ENCODE measurements around the gene NR2F6.

The NR2F6 gene

GRCh38 chr19:17259934-17260333, 14.2 kb upstream of the NR2F6 start:
- no peaks in the 10 kb centered on the region for H3K36me3 ChIP-seq (replicated peaks; ENCODE audit: insufficient read depth, low read length)
- DNase-seq = no peak
- H3K4me2 ChIP-seq (ENCODE audit: low read depth, low read length) = no peak overlapping the region
- H3K9ac ChIP-seq (ENCODE audit: low read length) = no peak overlapping the region
- no peaks in the 10 kb centered on the region for H3F3A ChIP-seq (ENCODE audit: insufficient read depth, low read length)
- H4K20me1 ChIP-seq (ENCODE audit: insufficient read depth, low read length) = no peaks in the 10 kb centered on the region
- H3K27me3 ChIP-seq (replicated peaks; ENCODE audit: insufficient read depth, low read length) = peaks cover 19% of the 10 kb centered on the region
- H2AFZ ChIP-seq (ENCODE audit: low read length) = no peak overlapping the region
- H3K9me2 ChIP-seq (replicated peaks; ENCODE audit: insufficient read depth, low read length) = no peaks in the 10 kb centered on the region
- TF ChIP-seq EZH2phosphoT487 (IDR thresholded peaks at IDR 0.05; ENCODE audit: low read length) = no peak
- H3K9me3 ChIP-seq (replicated peaks; ENCODE audit: insufficient read depth, low read length) = no peaks in the 10 kb centered on the region
- no peak overlapping the region for H3K4me3 ChIP-seq (ENCODE audit: low read length)
- no peaks in the 10 kb centered on the region for H3K4me1 ChIP-seq (ENCODE audit: low read length)
- no peak overlapping the region for H3K27ac ChIP-seq (ENCODE audit: low read length)
- no peaks in the 10 kb centered on the region for H3K79me2 ChIP-seq (ENCODE audit: low read length)

- no peak overlapping the region for H3K9ac ChIP-seq (ENCODE audit: low read length)
- H3K4me3 ChIP-seq (ENCODE audit: low read length) = no peak overlapping the region
- no peaks in the 10 kb centered on the region for H3K79me2 ChIP-seq (ENCODE audit: low read length)
Observed at GRCh38 chr19:17259118-17259780, 13.5 kb upstream of the NR2F6 start.

GRCh38 chr19:17256130-17256529, 10.4 kb upstream of the NR2F6 start:
- Histone ChIP-seq H3K4me1 (ENCODE audit: low read length) (no peaks in the 10 kb centered on the region), H3K27me3 (replicated peaks; ENCODE audit: insufficient read depth, low read length) (peaks cover 28% of the 10 kb centered on the region), H3K9me3 (replicated peaks; ENCODE audit: insufficient read depth, low read length) (no peaks in the 10 kb centered on the region), H3K9ac (ENCODE audit: low read length) (no peak overlapping the region), H4K20me1 (ENCODE audit: insufficient read depth, low read length) (no peaks in the 10 kb centered on the region), H3K4me2 (ENCODE audit: low read depth, low read length) (no peak overlapping the region), H3K36me3 (replicated peaks; ENCODE audit: insufficient read depth, low read length) (no peaks in the 10 kb centered on the region), H3K27ac (ENCODE audit: low read length) (no peak overlapping the region), H3F3A (ENCODE audit: insufficient read depth, low read length) (no peaks in the 10 kb centered on the region), H3K9me2 (replicated peaks; ENCODE audit: insufficient read depth, low read length) (no peaks in the 10 kb centered on the region), H3K4me3 (ENCODE audit: low read length) (no peak overlapping the region), H2AFZ (ENCODE audit: low read length) (no peak overlapping the region), H3K79me2 (ENCODE audit: low read length) (no peaks in the 10 kb centered on the region)
- DNase-seq = no peak
- TF ChIP-seq EZH2phosphoT487 (IDR thresholded peaks at IDR 0.05; ENCODE audit: low read length) (no peak), CTCF (IDR thresholded peaks at IDR 0.05; ENCODE audit: low read length) (no peak), EZH2 (optimal IDR thresholded peaks at IDR 0.05; ENCODE audit: low read depth, low read length) (no peak)

More at GRCh38 chr19:17259118-17259780, 13.5 kb upstream of the NR2F6 start:
- H2AFZ ChIP-seq (ENCODE audit: low read length) = no peak overlapping the region
- no peaks in the 10 kb centered on the region for H3K4me1 ChIP-seq (ENCODE audit: low read length)
- H3K27ac ChIP-seq (ENCODE audit: low read length) = no peak overlapping the region
- no peak for DNase-seq
- H3K36me3 ChIP-seq (replicated peaks; ENCODE audit: insufficient read depth, low read length) = no peaks in the 10 kb centered on the region
- no peaks in the 10 kb centered on the region for H4K20me1 ChIP-seq (ENCODE audit: insufficient read depth, low read length)
- no peaks in the 10 kb centered on the region for H3F3A ChIP-seq (ENCODE audit: insufficient read depth, low read length)
- TF ChIP-seq EZH2 (optimal IDR thresholded peaks at IDR 0.05; ENCODE audit: low read depth, low read length) = no peak
- no peak for TF ChIP-seq EZH2phosphoT487 (IDR thresholded peaks at IDR 0.05; ENCODE audit: low read length)
- TF ChIP-seq CTCF (IDR thresholded peaks at IDR 0.05; ENCODE audit: low read length) = no peak
- H3K9me2 ChIP-seq (replicated peaks; ENCODE audit: insufficient read depth, low read length) = no peaks in the 10 kb centered on the region
- H3K9me3 ChIP-seq (replicated peaks; ENCODE audit: insufficient read depth, low read length) = no peaks in the 10 kb centered on the region
- H3K4me2 ChIP-seq (ENCODE audit: low read depth, low read length) = no peak overlapping the region
- peaks cover 25% of the 10 kb centered on the region for H3K27me3 ChIP-seq (replicated peaks; ENCODE audit: insufficient read depth, low read length)

GRCh38 chr19:17255150-17255621, 9.5 kb upstream of the NR2F6 start:
- no peaks in the 10 kb centered on the region for H3K36me3 ChIP-seq (replicated peaks; ENCODE audit: insufficient read depth, low read length)
- no peak overlapping the region for H3K4me2 ChIP-seq (ENCODE audit: low read depth, low read length)
- H2AFZ ChIP-seq (ENCODE audit: low read length) = no peak overlapping the region
- H3K9me2 ChIP-seq (replicated peaks; ENCODE audit: insufficient read depth, low read length) = no peaks in the 10 kb centered on the region
- H3F3A ChIP-seq (ENCODE audit: insufficient read depth, low read length) = no peaks in the 10 kb centered on the region
- H3K27ac ChIP-seq (ENCODE audit: low read length) = no peak overlapping the region
- no peak overlapping the region for H3K4me3 ChIP-seq (ENCODE audit: low read length)
- TF ChIP-seq EZH2 (optimal IDR thresholded peaks at IDR 0.05; ENCODE audit: low read depth, low read length) = no peak
- TF ChIP-seq CTCF (IDR thresholded peaks at IDR 0.05; ENCODE audit: low read length) = no peak
- TF ChIP-seq EZH2phosphoT487 (IDR thresholded peaks at IDR 0.05; ENCODE audit: low read length) = no peak
- H3K4me1 ChIP-seq (ENCODE audit: low read length) = no peaks in the 10 kb centered on the region
- no peak overlapping the region for H3K9ac ChIP-seq (ENCODE audit: low read length)
- DNase-seq = no peak
- H3K9me3 ChIP-seq (replicated peaks; ENCODE audit: insufficient read depth, low read length) = no peaks in the 10 kb centered on the region
- H3K79me2 ChIP-seq (ENCODE audit: low read length) = no peaks in the 10 kb centered on the region
- H4K20me1 ChIP-seq (ENCODE audit: insufficient read depth, low read length) = no peaks in the 10 kb centered on the region
- H3K27me3 ChIP-seq (replicated peaks; ENCODE audit: insufficient read depth, low read length) = peaks cover 28% of the 10 kb centered on the region

Data from MM.1S (cell line).